ENCODE data around the gene NRTN. TPM values are rescaled to one million over a fixed set of nuclear protein-coding genes. Genes with fewer than 3 reads are reported as not detected.

Gene NRTN
- total RNA-seq, 1 experiment from 2014 or later = 2.6 TPM

GRCh38 chr19:5792224-5792623, 12.6 kb upstream of the NRTN start:
- POLR2A ChIA-PET = no interaction called here
- Mint-ChIP-seq H3K9me3 (ENCODE audit: unreplicated experiment) (no peaks in the 10 kb centered on the region), H3K4me1 (ENCODE audit: low read depth, unreplicated experiment) (no peaks in the 10 kb centered on the region), H3K27ac (ENCODE audit: unreplicated experiment) (no peak overlapping the region), H3K36me3 (ENCODE audit: insufficient read depth, unreplicated experiment) (peaks cover 40% of the 10 kb centered on the region), H3K4me3 (ENCODE audit: unreplicated experiment) (no peak overlapping the region), H3K27me3 (ENCODE audit: insufficient read depth, unreplicated experiment) (no peaks in the 10 kb centered on the region)
- BruUV-seq (replicated peaks) = no TSS peak
- DNase-seq = no peak
- Histone ChIP-seq H3K4me1 (no peaks in the 10 kb centered on the region), H3K9me3 (no peaks in the 10 kb centered on the region), H3K4me3 (ENCODE audit: low read depth, low read length) (no peak overlapping the region), H3K27me3 (replicated peaks; ENCODE audit: control insufficient read depth, insufficient read depth, low read length) (no peaks in the 10 kb centered on the region), H3K36me3 (ENCODE audit: control insufficient read depth, insufficient read depth, low read length) (peaks cover 4% of the 10 kb centered on the region; the same call in 1 of the 2 replicates)
- CTCF ChIA-PET = interaction anchor here (0.6 to 1.9 kb wide), 2 partner anchors 10 to 12 kb away, joined by 3 to 11 read pairs; no protein-coding TSS in a partner anchor
- intact Hi-C loops (cut with micrococcal nuclease; ENCODE audit: unreplicated experiment) = loop anchor here (5.0 kb wide), 1 partner anchor 70 kb away; the partner anchor contains the start of genes CATSPERD and LONP1
- no peak for TF ChIP-seq CTCF (IDR thresholded peaks at IDR 0.05; ENCODE audit: insufficient read depth in 1 of 2, low read depth in 1 of 2, low read length in 1 of 2, severe bottlenecking in 1 of 2, unreplicated experiment in 1 of 2)

- ChIA-PET POLR2A (no interaction called here), CTCF (interaction anchor here (1.4 kb wide), 1 partner anchor 11 kb away, joined by 7 read pairs; no protein-coding TSS in a partner anchor)
- DNase-seq = no peak
- BruUV-seq (replicated peaks) = no TSS peak
- Mint-ChIP-seq H3K36me3 (ENCODE audit: insufficient read depth, unreplicated experiment) (peaks cover 32% of the 10 kb centered on the region), H3K27ac (ENCODE audit: unreplicated experiment) (no peak overlapping the region), H3K4me1 (ENCODE audit: low read depth, unreplicated experiment) (no peaks in the 10 kb centered on the region), H3K27me3 (ENCODE audit: insufficient read depth, unreplicated experiment) (no peaks in the 10 kb centered on the region), H3K9me3 (ENCODE audit: unreplicated experiment) (no peaks in the 10 kb centered on the region), H3K4me3 (ENCODE audit: unreplicated experiment) (no peak overlapping the region)
- H3K27me3 ChIP-seq (replicated peaks; ENCODE audit: control insufficient read depth, insufficient read depth, low read length) = no peaks in the 10 kb centered on the region
- TF ChIP-seq CTCF (IDR thresholded peaks at IDR 0.05; ENCODE audit: insufficient read depth in 1 of 2, low read depth in 1 of 2, low read length in 1 of 2, severe bottlenecking in 1 of 2, unreplicated experiment in 1 of 2) = no peak
- H3K9me3 ChIP-seq = no peaks in the 10 kb centered on the region
- peaks cover 2% of the 10 kb centered on the region; the same call in 1 of the 2 replicates for H3K36me3 ChIP-seq (ENCODE audit: control insufficient read depth, insufficient read depth, low read length)
- no peaks in the 10 kb centered on the region for H3K4me1 ChIP-seq
- intact Hi-C loops (cut with micrococcal nuclease; ENCODE audit: unreplicated experiment) = loop anchor here (5.0 kb wide), 1 partner anchor 71 kb away; the partner anchor contains the start of genes CATSPERD and LONP1
- no peak overlapping the region for H3K4me3 ChIP-seq (ENCODE audit: low read depth, low read length)
Observed at GRCh38 chr19:5793188-5793587, 11.7 kb upstream of the NRTN start.

GRCh38 chr19:5795382-5795919, 9.4 kb upstream of the NRTN start:
- no peak for TF ChIP-seq CTCF (IDR thresholded peaks at IDR 0.05; ENCODE audit: insufficient read depth in 1 of 2, low read depth in 1 of 2, low read length in 1 of 2, severe bottlenecking in 1 of 2, unreplicated experiment in 1 of 2)
- H3K9me3 ChIP-seq = no peaks in the 10 kb centered on the region
- Mint-ChIP-seq H3K36me3 (ENCODE audit: insufficient read depth, unreplicated experiment) (peaks cover 9% of the 10 kb centered on the region), H3K4me1 (ENCODE audit: low read depth, unreplicated experiment) (no peaks in the 10 kb centered on the region), H3K27ac (ENCODE audit: unreplicated experiment) (no peak overlapping the region), H3K9me3 (ENCODE audit: unreplicated experiment) (no peaks in the 10 kb centered on the region), H3K27me3 (ENCODE audit: insufficient read depth, unreplicated experiment) (no peaks in the 10 kb centered on the region), H3K4me3 (ENCODE audit: unreplicated experiment) (no peak overlapping the region)
- BruUV-seq (replicated peaks) = no TSS peak
- H3K36me3 ChIP-seq (ENCODE audit: control insufficient read depth, insufficient read depth, low read length) = no peaks in the 10 kb centered on the region
- no peak overlapping the region for H3K4me3 ChIP-seq (ENCODE audit: low read depth, low read length)
- no peaks in the 10 kb centered on the region for H3K27me3 ChIP-seq (replicated peaks; ENCODE audit: control insufficient read depth, insufficient read depth, low read length)
- H3K4me1 ChIP-seq = no peaks in the 10 kb centered on the region
- POLR2A ChIA-PET = no interaction called here
- CTCF ChIA-PET = no interaction called here
- no peak for DNase-seq
- intact Hi-C loops (cut with micrococcal nuclease; ENCODE audit: unreplicated experiment) = no loop called here

Measured in Caco-2 (cell line).